ENCODE measurements around the gene CDH3. TPM values are rescaled to one million over a fixed set of nuclear protein-coding genes. Genes with fewer than 3 reads are reported as not detected.

Gene CDH3
- total RNA-seq, 2 donors from 2014 or later, result 30.0 to 98.5 TPM

- no peaks in the 10 kb centered on the region for H3K27me3 ChIP-seq (replicated peaks; ENCODE audit: insufficient read depth)
- TF ChIP-seq POLR2A (IDR thresholded peaks at IDR 0.05), result no peak
- no peaks in the 10 kb centered on the region for H3K4me1 ChIP-seq (replicated peaks)
- intact Hi-C loops (cut with DNase I), result no loop called here
- no peaks in the 10 kb centered on the region for H3K36me3 ChIP-seq
- H3K27ac ChIP-seq, result no peak overlapping the region
- no peak overlapping the region for H3K4me3 ChIP-seq
- no peak for DNase-seq (ENCODE audit: low spot score)
- H3K9me3 ChIP-seq, result no peaks in the 10 kb centered on the region
- WGBS, result 72% methylated on average over 7 of the region's 7 CpGs
These were observed 15.7 kb upstream of the CDH3 start for GRCh38 chr16:68629351-68629910.

DNA sequence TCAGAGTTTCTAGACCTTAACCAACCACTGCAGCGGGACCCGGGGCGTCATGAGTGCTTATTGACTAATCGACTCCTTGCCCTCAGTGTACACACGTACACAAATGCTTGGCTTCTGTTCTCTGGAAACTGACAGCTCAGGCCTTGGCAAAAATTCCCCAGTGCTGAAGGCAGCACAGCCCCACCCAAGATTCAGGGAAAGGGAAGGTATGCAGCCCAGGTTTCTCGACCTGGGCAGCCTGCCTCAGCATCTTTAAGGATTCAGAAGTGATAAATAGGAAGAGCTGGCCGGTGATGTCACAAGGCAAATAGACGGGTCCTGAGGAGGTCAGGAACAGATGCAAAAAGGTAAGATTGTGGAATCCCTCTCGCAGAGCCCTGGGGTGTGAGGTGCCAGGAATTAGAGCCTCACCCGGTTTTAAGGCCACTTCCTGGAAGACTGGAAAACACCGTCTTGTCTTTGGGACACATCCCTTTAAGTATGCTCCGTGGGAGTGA lies 9.0 kb upstream of the CDH3 start:
- H3K9me3 ChIP-seq, result no peaks in the 10 kb centered on the region
- TF ChIP-seq, protein P1, sequence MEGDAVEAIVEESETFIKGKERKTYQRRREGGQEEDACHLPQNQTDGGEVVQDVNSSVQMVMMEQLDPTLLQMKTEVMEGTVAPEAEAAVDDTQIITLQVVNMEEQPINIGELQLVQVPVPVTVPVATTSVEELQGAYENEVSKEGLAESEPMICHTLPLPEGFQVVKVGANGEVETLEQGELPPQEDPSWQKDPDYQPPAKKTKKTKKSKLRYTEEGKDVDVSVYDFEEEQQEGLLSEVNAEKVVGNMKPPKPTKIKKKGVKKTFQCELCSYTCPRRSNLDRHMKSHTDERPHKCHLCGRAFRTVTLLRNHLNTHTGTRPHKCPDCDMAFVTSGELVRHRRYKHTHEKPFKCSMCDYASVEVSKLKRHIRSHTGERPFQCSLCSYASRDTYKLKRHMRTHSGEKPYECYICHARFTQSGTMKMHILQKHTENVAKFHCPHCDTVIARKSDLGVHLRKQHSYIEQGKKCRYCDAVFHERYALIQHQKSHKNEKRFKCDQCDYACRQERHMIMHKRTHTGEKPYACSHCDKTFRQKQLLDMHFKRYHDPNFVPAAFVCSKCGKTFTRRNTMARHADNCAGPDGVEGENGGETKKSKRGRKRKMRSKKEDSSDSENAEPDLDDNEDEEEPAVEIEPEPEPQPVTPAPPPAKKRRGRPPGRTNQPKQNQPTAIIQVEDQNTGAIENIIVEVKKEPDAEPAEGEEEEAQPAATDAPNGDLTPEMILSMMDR (IDR thresholded peaks at IDR 0.05), result no peak
- peak; percentile 10 for TF ChIP-seq POLR2AphosphoS5 (IDR thresholded peaks at IDR 0.05)
- peak; percentile 37 for DNase-seq (ENCODE audit: low spot score)

DNA sequence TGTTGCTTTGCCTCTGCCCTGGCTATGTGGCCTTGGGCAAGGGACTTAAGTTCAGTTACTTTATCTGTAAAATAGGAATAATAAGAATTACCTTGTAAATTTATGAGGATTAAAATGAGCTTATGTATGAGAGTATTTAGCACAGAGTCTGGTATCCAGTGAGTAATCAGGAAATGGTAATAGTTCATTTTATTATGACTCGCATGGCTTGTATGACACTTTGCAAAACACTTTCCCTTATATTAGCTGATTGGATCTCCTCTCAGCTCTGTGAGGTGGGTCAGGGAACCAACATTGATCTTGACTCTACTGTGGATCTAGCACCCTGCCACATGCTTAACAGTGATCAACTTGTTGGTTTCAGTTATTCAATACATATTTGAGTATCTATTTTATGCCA lies 8.3 kb upstream of the CDH3 start:
- Histone ChIP-seq H3K4me1 (replicated peaks) (no peaks in the 10 kb centered on the region), H3K27ac (peak overlapping the region in 1 of 2 donors; percentile 46), H3K4me3 (no peak overlapping the region), H3K9me3 (no peaks in the 10 kb centered on the region), H3K27me3 (replicated peaks; ENCODE audit: insufficient read depth) (no peaks in the 10 kb centered on the region), H3K36me3 (no peaks in the 10 kb centered on the region)
- TF ChIP-seq POLR2A (IDR thresholded peaks at IDR 0.05) (no peak), POLR2AphosphoS5 (IDR thresholded peaks at IDR 0.05) (no peak)
- TF ChIP-seq, protein P1 (IDR thresholded peaks at IDR 0.05), result no peak
- intact Hi-C loops (cut with DNase I), result no loop called here
- WGBS, result 64% methylated on average over 1 of the region's 1 CpG
- DNase-seq (ENCODE audit: low spot score), result no peak

More for the DNA sequence above, 9.0 kb upstream of the CDH3 start:
- H3K4me3 ChIP-seq, result no peak overlapping the region
- intact Hi-C loops (cut with DNase I), result no loop called here
- WGBS, result 22% methylated on average over 12 of the region's 12 CpGs
- no peaks in the 10 kb centered on the region for H3K36me3 ChIP-seq
- peak overlapping the region in 1 of 2 donors; percentile 46 for H3K27ac ChIP-seq
- H3K27me3 ChIP-seq (replicated peaks; ENCODE audit: insufficient read depth), result no peaks in the 10 kb centered on the region
- no peaks in the 10 kb centered on the region for H3K4me1 ChIP-seq (replicated peaks)

DNA sequence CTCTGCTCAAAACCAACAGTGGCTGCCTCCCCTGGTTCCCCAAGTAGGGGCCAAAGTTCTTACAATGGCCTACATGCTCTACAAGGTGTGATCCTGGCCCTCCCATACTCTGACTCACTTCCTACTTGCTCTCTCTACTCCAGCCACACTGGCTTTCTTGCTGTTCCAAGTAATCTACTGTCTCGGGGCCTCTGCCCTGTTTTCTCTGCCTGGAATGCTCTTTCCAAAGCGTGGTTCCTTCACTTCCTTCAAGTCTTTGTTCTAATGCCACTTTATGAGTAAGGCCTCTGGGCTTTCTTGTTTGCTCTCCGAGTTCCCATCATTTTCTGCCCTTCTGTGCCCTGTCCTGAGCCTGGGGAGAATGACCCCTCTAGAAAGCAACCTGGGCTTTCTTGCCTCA lies 4.1 kb upstream of the CDH3 start:
- Histone ChIP-seq H3K36me3 (no peaks in the 10 kb centered on the region), H3K27me3 (replicated peaks; ENCODE audit: insufficient read depth) (no peaks in the 10 kb centered on the region), H3K27ac (no peak overlapping the region), H3K9me3 (no peaks in the 10 kb centered on the region), H3K4me1 (replicated peaks) (no peaks in the 10 kb centered on the region), H3K4me3 (no peak overlapping the region)
- no peak for DNase-seq (ENCODE audit: low spot score)
- no peak for TF ChIP-seq POLR2AphosphoS5 (IDR thresholded peaks at IDR 0.05)
- TF ChIP-seq, protein P1 (IDR thresholded peaks at IDR 0.05), result no peak
- TF ChIP-seq POLR2A (IDR thresholded peaks at IDR 0.05), result no peak
- intact Hi-C loops (cut with DNase I), result no loop called here
- 45% methylated on average over 3 of the region's 3 CpGs for WGBS

DNA sequence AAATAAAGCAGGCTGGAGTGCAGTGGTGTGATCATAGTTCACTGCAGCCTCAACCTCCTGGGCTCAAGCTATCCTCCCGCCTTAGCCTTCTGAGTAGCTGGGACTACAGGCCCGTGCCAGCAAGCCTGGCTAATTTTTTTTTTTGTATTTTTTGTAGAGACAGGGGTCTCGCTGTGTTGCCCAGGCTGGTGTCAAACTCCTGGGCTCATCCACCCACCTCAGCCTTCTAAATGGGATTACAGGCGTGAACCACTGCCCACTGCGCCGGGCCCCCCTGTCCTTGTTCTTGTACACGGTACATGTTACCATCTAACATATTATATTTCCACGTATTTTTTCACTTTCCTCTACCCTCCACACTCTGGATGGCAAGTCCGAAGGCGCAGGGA lies 3.1 kb upstream of the CDH3 start:
- no peaks in the 10 kb centered on the region for H3K27me3 ChIP-seq (replicated peaks; ENCODE audit: insufficient read depth)
- H3K27ac ChIP-seq, result no peak overlapping the region
- no peaks in the 10 kb centered on the region for H3K4me1 ChIP-seq (replicated peaks)
- 52% methylated on average over 10 of the region's 10 CpGs for WGBS
- no peak overlapping the region for H3K4me3 ChIP-seq
- H3K9me3 ChIP-seq, result no peaks in the 10 kb centered on the region
- no peak for TF ChIP-seq POLR2A (IDR thresholded peaks at IDR 0.05)
- TF ChIP-seq, protein P1 (IDR thresholded peaks at IDR 0.05), result no peak
- TF ChIP-seq POLR2AphosphoS5 (IDR thresholded peaks at IDR 0.05), result no peak
- intact Hi-C loops (cut with DNase I), result no loop called here
- H3K36me3 ChIP-seq, result no peaks in the 10 kb centered on the region
- no peak for DNase-seq (ENCODE audit: low spot score)
